Lower leg skin (tissue), 3 donors: ENCODE measurements around the gene MBD6.

Source experiments
- CTCF ChIP-seq, 3 donors: fragments of 450-650 bp; IDR thresholded peaks; one replicate each; pipeline ENCODE4 v1.5.1; 2016; ENCODE audit warnings: antibody characterized with exemption in 3 of 3, mild to moderate bottlenecking in 3 of 3, moderate library complexity in 2 of 3
- POLR2A ChIP-seq, 2 donors: fragments of 450-650 bp; IDR thresholded peaks; one replicate each; pipeline ENCODE4 v1.6.1; 2016 to 2017; ENCODE audit warnings: antibody characterized with exemption in 2 of 2, mild to moderate bottlenecking in 1 of 2, moderate library complexity in 1 of 2

- TF ChIP-seq POLR2A (IDR thresholded peaks at IDR 0.05), result no peak
- TF ChIP-seq CTCF (IDR thresholded peaks at IDR 0.05), result no peak
These were observed 16.6 kb downstream of the MBD6 start for GRCh38 chr12:57539134-57539768.
